GM23338 (cell line): ENCODE measurements around the gene CEP19.

Source experiments
- CTCF ChIP-seq, 2 experiments: fragments of 200-600 bp in 1 of 2; sonication (generic) in 1 of 2; conservative IDR thresholded peaks; 2 replicates each; pipeline versions ENCODE4 v1.5.1 to v1.6.1; 2016 to 2017; ENCODE audit warnings: antibody characterized with exemption in 2 of 2, low read depth in 2 of 2, mild to moderate bottlenecking in 2 of 2, moderate library complexity in 1 of 2
- POLR2AphosphoS5 ChIP-seq: IDR thresholded peaks from 2 replicates; pipeline ENCODE4 v1.6.1; 2016; ENCODE audit warnings: antibody characterized with exemption, low read depth

GRCh38 chr3:196666001-196666867 lies 45.8 kb downstream of the CEP19 start:
- TF ChIP-seq CTCF (conservative IDR thresholded peaks at IDR 0.05; ENCODE audit: low read depth in 2 of 2), result no peak
- TF ChIP-seq POLR2AphosphoS5, result no peak
